ENCODE measurements around the gene ANTXR1. TPM values are rescaled to one million over a fixed set of nuclear protein-coding genes. Genes with fewer than 3 reads are reported as not detected.

Gene ANTXR1
- total and polyA plus RNA-seq, 2 donors (not counting 3 experiments of a cell fraction or from before 2014, with no cell fraction given): 4.2 to 17.3 TPM

- DNase-seq (ENCODE audit: low read depth, low spot score) (no peak), FAIRE-seq (no peak)
- Histone ChIP-seq H3K9ac (replicated peaks; ENCODE audit: extremely low read depth, insufficient read depth, low read length) (no peak within 1 kb of the TSS), H3K79me2 (ENCODE audit: control insufficient read depth, insufficient read depth, low read length) (no peaks in the 10 kb centered on the region), H3K27ac (ENCODE audit: insufficient read depth, low read depth, low read length) (no peak within 1 kb of the TSS), H3K4me3 (replicated peaks in 1 of 3; ENCODE audit: insufficient read depth in 1 of 3, low read depth in 1 of 3, low read length in 3 of 3) (no peak within 1 kb of the TSS), H4K20me1 (replicated peaks; ENCODE audit: control insufficient read depth, extremely low read depth, insufficient read depth, low read length) (no peaks in the 10 kb centered on the region), H2AFZ (ENCODE audit: low read depth, low read length) (no peak within 1 kb of the TSS), H3K4me1 (ENCODE audit: control insufficient read depth, extremely low read depth, insufficient read depth, low read length) (no peaks in the 10 kb centered on the region), H3K9me1 (replicated peaks; ENCODE audit: control insufficient read depth, extremely low read depth, insufficient read depth, low read length) (no peaks in the 10 kb centered on the region), H3K9me3 (replicated peaks; ENCODE audit: control insufficient read depth, insufficient read depth, low read length) (no peaks in the 10 kb centered on the region), H3K27me3 (ENCODE audit: control insufficient read depth in 2 of 2, insufficient read depth in 2 of 2, low read length in 2 of 2) (peaks cover 21 to 22% of the 10 kb centered on the region in 2 experiments), H3K36me3 (ENCODE audit: control insufficient read depth in 2 of 2, extremely low read depth in 1 of 2, insufficient read depth in 2 of 2, low read length in 2 of 2) (no peaks in the 10 kb centered on the region), H3K4me2 (ENCODE audit: insufficient read depth, low read length) (no peak within 1 kb of the TSS)
- ChIA-PET POLR2A (no interaction called here), CTCF (interaction anchor here (0.6 to 3.6 kb wide), 3 partner anchors 23 to 362 kb away, joined by 3 to 18 read pairs (median 4); no protein-coding TSS in a partner anchor)
- no TSS peak for BruUV-seq (replicated peaks)
- intact Hi-C loops (cut with micrococcal nuclease): no loop called here
- dilution Hi-C loops (cut with MboI; ENCODE audit: extremely low pct_ligation_motif_present, low sequenced_read_pairs): no loop called here
- TF ChIP-seq GATA2 (IDR thresholded peaks at IDR 0.05; ENCODE audit: insufficient read depth, insufficient read length, low read depth, low read length): no peak
- no peak for TF ChIP-seq FOS (IDR thresholded peaks at IDR 0.05; ENCODE audit: borderline replicate concordance, insufficient read depth, low read length)
- TF ChIP-seq POLR2AphosphoS5 (IDR thresholded peaks at IDR 0.05; ENCODE audit: insufficient read depth, low read depth, low read length): no peak
- TF ChIP-seq EZH2 (IDR thresholded peaks at IDR 0.05; ENCODE audit: borderline replicate concordance, low read depth, low read length, severe bottlenecking): no peak
- no peak for TF ChIP-seq MAX (IDR thresholded peaks at IDR 0.05; ENCODE audit: insufficient read depth, insufficient read length)
- TF ChIP-seq JUN (IDR thresholded peaks at IDR 0.05; ENCODE audit: borderline replicate concordance, insufficient read depth, insufficient read length, low read depth): no peak
- no peak for TF ChIP-seq CTCF (IDR thresholded peaks at IDR 0.05; ENCODE audit: extremely low read depth in 1 of 2, insufficient read depth in 1 of 2, low read depth in 1 of 2, low read length in 2 of 2)
- no peak for TF ChIP-seq MYC (IDR thresholded peaks at IDR 0.05; ENCODE audit: low read depth, low read length)
- no peak for TF ChIP-seq POLR2A (IDR thresholded peaks at IDR 0.05; ENCODE audit: low read depth, low read length)
These were observed 38.7 kb upstream of the ANTXR1 start, which contains the start of gene GKN1 for GRCh38 chr2:68974251-68974650. Gene GKN1, plus strand, starts transcription at chr2:68974636. Its CDS starts 42 bp downstream, at chr2:68974678.
